SU-DHL-6 (cell line): ENCODE measurements around the gene SRGAP3.

Experiments used
- H2AFZ ChIP-seq: fragments of 200-600 bp; sonication (generic); 2 replicates; pipeline ENCODE4 v1.6.1; 2014; ENCODE audit warnings: low read depth, mild to moderate bottlenecking, moderate library complexity, mixed read lengths, antibody characterized with exemption, low read length; ENCODE audit not compliant: severe bottlenecking
- H3F3A ChIP-seq: fragments of 200-600 bp; shearing (Covaris generic); 2 replicates; pipeline ENCODE4 v1.6.0; 2016; ENCODE audit warnings: antibody characterized with exemption, mild to moderate bottlenecking; ENCODE audit not compliant: insufficient read depth
- H3K27ac ChIP-seq: fragments of 200-600 bp; sonication (generic); 2 replicates; pipeline ENCODE4 v1.5.1; 2016; ENCODE audit warnings: low read depth, mild to moderate bottlenecking, low read length, moderate library complexity, mixed read lengths
- H3K27me3 ChIP-seq: fragments of 200-600 bp; sonication (generic), shearing (Covaris generic); 2 replicates; pipeline ENCODE4 v1.6.0; 2014; ENCODE audit warnings: mild to moderate bottlenecking, low read length
- H3K36me3 ChIP-seq: fragments of 200-600 bp; sonication (generic); 2 replicates; pipeline ENCODE4 v1.6.1; 2014; ENCODE audit warnings: mild to moderate bottlenecking, low read length, mixed read lengths
- H3K4me2 ChIP-seq: fragments of 300-600, 200-600 bp; shearing (Covaris generic), sonication (generic); 2 replicates; pipeline ENCODE4 v1.6.0; 2014; ENCODE audit warnings: low read length, low read depth, mild to moderate bottlenecking; ENCODE audit not compliant: poor library complexity, severe bottlenecking
- H3K4me3 ChIP-seq: fragments of 200-600 bp; sonication (generic); 2 replicates; pipeline ENCODE4 v1.5.1; 2014; ENCODE audit warnings: antibody characterized with exemption, low read length, mild to moderate bottlenecking, mixed read lengths; ENCODE audit not compliant: insufficient read depth, poor library complexity, severe bottlenecking
- H3K79me2 ChIP-seq: fragments of 200-600 bp; sonication (generic); 2 replicates; pipeline ENCODE4 v1.6.1; 2014; ENCODE audit warnings: mild to moderate bottlenecking, low read length, moderate library complexity; ENCODE audit not compliant: insufficient read depth
- H3K9ac ChIP-seq: fragments of 200-600 bp; sonication (generic); 2 replicates; pipeline ENCODE4 v1.7.0; 2014; ENCODE audit warnings: mild to moderate bottlenecking, low read length
- H3K9me2 ChIP-seq: fragments of 200-600 bp; sonication (generic); replicated peaks from 2 replicates; pipeline ENCODE4 v1.6.1; 2014; ENCODE audit warnings: low read length; ENCODE audit not compliant: insufficient read depth
- H3K9me3 ChIP-seq: fragments of 200-600 bp; sonication (generic); 2 replicates; pipeline ENCODE4 v1.6.1; 2014; ENCODE audit warnings: low read length, mixed read lengths; ENCODE audit not compliant: insufficient read depth
- H4K20me1 ChIP-seq: fragments of 200-600 bp; sonication (generic); 2 replicates; pipeline ENCODE4 v1.6.1; 2014; ENCODE audit warnings: low read depth, mild to moderate bottlenecking, antibody characterized with exemption, low read length, moderate library complexity, mixed read lengths
- EZH2phosphoT487 ChIP-seq: fragments of 200-600 bp; sonication (generic), shearing (Covaris generic); conservative IDR thresholded peaks from 2 replicates; pipeline ENCODE4 v1.6.1; 2018; ENCODE audit warnings: mild to moderate bottlenecking, antibody characterized with exemption, low read length, moderate library complexity, mixed read lengths
- TF ChIP-seq, protein P1 (sequence below): fragments of 200-600 bp; sonication (generic); IDR thresholded peaks from one replicate; pipeline ENCODE4 v1.5.1; 2017; ENCODE audit warnings: antibody characterized with exemption, mild to moderate bottlenecking, low read length, moderate library complexity; ENCODE audit not compliant: insufficient read depth, poor library complexity, severe bottlenecking

The SRGAP3 gene

DNA sequence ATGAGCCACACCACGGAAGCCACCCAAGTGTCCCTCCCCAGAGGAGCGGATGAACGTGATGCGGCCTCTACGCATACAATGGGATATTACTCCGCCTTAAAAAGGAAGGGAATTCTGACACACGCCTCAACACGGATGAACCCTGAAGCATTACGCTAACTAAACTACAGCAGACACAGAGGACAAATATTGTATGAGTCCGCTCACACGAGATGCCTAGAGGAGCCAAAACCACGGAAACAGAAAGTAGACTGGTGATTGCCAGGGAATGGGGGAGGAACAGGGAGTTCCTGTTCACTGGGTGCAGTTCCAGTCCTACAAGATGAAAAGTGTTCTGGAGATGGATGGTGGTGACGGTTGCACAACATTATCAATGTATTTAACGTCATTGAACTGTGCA is 32.7 kb downstream of the SRGAP3 start:
- no peak overlapping the region for H3K4me3 ChIP-seq
- no peaks in the 10 kb centered on the region for H3K9me3 ChIP-seq
- H3K4me2 ChIP-seq = no peak overlapping the region
- H3F3A ChIP-seq = no peaks in the 10 kb centered on the region
- no peaks in the 10 kb centered on the region for H3K9me2 ChIP-seq
- no peak overlapping the region for H3K27ac ChIP-seq
- H3K9ac ChIP-seq = no peak overlapping the region
- TF ChIP-seq, protein P1, sequence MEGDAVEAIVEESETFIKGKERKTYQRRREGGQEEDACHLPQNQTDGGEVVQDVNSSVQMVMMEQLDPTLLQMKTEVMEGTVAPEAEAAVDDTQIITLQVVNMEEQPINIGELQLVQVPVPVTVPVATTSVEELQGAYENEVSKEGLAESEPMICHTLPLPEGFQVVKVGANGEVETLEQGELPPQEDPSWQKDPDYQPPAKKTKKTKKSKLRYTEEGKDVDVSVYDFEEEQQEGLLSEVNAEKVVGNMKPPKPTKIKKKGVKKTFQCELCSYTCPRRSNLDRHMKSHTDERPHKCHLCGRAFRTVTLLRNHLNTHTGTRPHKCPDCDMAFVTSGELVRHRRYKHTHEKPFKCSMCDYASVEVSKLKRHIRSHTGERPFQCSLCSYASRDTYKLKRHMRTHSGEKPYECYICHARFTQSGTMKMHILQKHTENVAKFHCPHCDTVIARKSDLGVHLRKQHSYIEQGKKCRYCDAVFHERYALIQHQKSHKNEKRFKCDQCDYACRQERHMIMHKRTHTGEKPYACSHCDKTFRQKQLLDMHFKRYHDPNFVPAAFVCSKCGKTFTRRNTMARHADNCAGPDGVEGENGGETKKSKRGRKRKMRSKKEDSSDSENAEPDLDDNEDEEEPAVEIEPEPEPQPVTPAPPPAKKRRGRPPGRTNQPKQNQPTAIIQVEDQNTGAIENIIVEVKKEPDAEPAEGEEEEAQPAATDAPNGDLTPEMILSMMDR = no peak
- TF ChIP-seq EZH2phosphoT487 = no peak
- no peaks in the 10 kb centered on the region for H3K27me3 ChIP-seq
- no peaks in the 10 kb centered on the region for H4K20me1 ChIP-seq
- no peaks in the 10 kb centered on the region for H3K36me3 ChIP-seq
- no peak overlapping the region for H2AFZ ChIP-seq
- H3K79me2 ChIP-seq = no peaks in the 10 kb centered on the region

- Histone ChIP-seq H3K9me3 (no peaks in the 10 kb centered on the region), H3K27me3 (no peaks in the 10 kb centered on the region), H3K9ac (no peak overlapping the region), H3K36me3 (no peaks in the 10 kb centered on the region), H3K79me2 (no peaks in the 10 kb centered on the region), H3K4me3 (no peak overlapping the region), H3F3A (no peaks in the 10 kb centered on the region), H2AFZ (no peak overlapping the region), H3K27ac (no peak overlapping the region), H3K9me2 (no peaks in the 10 kb centered on the region), H3K4me2 (no peak overlapping the region), H4K20me1 (no peaks in the 10 kb centered on the region)
- no peak for TF ChIP-seq EZH2phosphoT487
Observed at GRCh38 chr3:9214599-9214998, 34.8 kb downstream of the SRGAP3 start.

DNA sequence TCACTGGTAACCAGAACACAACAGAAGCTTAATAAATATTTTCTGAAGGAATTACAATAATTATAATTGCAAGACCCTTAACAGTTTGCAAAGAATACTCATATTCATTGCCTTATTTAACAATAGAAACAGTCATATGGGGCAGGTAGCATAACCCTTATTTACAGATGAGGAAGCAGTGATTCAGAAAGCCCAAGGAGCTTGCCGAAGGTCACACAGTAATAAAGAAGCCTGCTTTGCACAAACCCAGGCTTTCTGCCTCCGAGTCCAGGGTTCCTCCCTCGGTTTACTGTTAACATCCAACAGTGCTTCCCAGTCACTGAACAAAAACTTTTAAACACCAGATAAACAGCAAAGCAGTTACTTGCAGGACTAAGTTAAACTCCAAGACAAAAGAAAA is 35.3 kb downstream of the SRGAP3 start:
- Histone ChIP-seq H3K36me3 (no peaks in the 10 kb centered on the region), H3K9me2 (no peaks in the 10 kb centered on the region), H3K9me3 (no peaks in the 10 kb centered on the region), H3K4me3 (no peak overlapping the region), H3K4me2 (no peak overlapping the region), H3K9ac (no peak overlapping the region), H2AFZ (no peak overlapping the region), H3F3A (no peaks in the 10 kb centered on the region), H3K27me3 (no peaks in the 10 kb centered on the region), H3K27ac (no peak overlapping the region), H4K20me1 (no peaks in the 10 kb centered on the region), H3K79me2 (no peaks in the 10 kb centered on the region)
- no peak for TF ChIP-seq EZH2phosphoT487
- TF ChIP-seq, protein P1 = no peak

DNA sequence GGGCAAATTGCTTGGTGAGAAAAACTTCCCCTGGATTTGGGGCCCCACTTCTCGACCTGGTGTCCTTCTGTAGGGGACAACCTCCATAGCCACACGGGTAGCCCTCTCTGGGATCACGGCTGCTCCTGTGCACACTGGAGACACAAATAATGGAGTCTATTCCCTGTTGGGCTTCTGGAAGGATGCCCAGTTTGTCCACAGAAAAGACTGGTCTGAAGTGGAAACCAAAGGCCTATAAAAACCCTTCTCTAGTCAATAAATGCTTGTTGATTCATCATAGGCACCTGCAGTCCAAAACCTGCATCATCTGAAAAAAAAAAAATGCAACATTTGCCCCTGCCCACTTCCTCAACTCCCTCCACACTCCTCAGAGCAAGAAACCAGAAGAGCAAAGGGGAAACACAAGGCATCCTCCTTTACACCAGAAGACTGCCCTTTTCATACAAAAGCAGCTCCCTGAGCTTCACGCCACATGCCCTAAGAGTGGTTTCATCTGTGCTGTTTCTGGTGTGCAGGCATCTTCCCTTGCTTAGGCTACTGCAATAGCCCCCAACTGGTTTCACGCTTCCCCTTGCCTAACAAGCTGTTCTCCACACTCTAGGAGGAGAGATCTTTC is 36.3 kb downstream of the SRGAP3 start:
- Histone ChIP-seq H3K27ac (no peak overlapping the region), H2AFZ (no peak overlapping the region), H3F3A (no peaks in the 10 kb centered on the region), H3K4me2 (no peak overlapping the region), H3K9me3 (no peaks in the 10 kb centered on the region), H3K4me3 (no peak overlapping the region), H4K20me1 (no peaks in the 10 kb centered on the region), H3K27me3 (no peaks in the 10 kb centered on the region), H3K9me2 (no peaks in the 10 kb centered on the region), H3K36me3 (no peaks in the 10 kb centered on the region), H3K79me2 (no peaks in the 10 kb centered on the region), H3K9ac (no peak overlapping the region)
- TF ChIP-seq, protein P1 = no peak
- TF ChIP-seq EZH2phosphoT487 = no peak
